HG03354 (cell line): ENCODE results near the gene RIIAD1.

ENCODE experiments used
- ATAC-seq: cut with Tn5 transposase; IDR thresholded peaks from one replicate; pipeline ENCODE4 v1.9.1; 2021; ENCODE audit warnings: mild to moderate bottlenecking; ENCODE audit not compliant: unreplicated experiment, poor library complexity, severe bottlenecking

RIIAD1 gene

DNA sequence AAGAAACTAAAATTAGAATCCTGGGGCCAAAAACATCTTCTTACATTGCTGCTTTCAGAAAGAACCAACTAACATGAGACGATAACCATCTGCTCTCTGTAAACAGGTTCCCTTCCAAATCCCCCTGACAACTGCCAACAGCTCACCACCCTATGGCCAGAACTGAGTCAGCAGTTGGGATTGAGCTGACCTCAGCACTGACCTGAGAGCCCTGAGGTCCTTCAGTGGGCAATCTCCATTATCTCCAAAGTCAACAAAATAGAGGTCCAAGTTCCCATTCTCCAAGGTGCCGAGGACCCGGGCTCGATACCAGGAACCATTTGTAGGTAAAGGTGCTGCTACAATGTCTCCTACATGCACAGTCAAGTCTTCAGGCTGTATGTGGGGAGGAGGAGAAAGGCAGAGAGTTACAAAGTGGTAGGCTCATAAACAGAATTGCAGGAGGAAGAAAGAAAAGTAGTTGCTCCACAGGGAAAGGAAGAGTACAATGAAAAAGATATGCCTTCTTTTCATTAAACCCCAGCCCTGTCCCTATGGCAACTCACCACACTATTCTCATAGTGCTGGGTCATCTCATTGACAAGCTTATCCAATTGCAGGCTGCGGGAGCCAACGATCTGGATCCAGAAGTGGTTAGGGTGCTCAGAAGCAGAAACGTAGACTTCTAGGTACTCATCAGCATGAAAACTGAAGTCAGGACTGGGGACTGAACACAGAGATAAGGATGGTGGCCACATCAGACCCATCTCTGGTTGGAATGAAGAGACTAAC is 54.8 kb downstream of the RIIAD1 start:
- no peak for ATAC-seq

DNA sequence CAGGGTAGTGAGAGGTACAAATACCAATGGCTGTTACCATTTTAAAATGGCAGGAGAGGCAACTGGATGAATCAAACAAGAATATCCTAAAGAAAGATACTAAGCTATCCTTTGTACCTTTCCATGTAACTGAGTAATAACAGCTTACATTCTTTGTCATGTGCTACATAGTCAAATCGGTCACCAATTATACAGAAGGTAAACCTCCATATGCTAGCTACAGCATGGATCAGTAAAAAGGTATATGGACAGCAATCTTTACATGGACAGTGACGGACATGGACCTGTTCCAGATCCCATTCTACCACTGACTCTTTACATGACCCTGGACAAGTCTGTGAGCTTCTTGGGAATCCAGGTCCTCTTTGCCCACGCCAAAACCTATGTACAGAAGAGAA is 55.3 kb downstream of the RIIAD1 start:
- no peak for ATAC-seq

DNA sequence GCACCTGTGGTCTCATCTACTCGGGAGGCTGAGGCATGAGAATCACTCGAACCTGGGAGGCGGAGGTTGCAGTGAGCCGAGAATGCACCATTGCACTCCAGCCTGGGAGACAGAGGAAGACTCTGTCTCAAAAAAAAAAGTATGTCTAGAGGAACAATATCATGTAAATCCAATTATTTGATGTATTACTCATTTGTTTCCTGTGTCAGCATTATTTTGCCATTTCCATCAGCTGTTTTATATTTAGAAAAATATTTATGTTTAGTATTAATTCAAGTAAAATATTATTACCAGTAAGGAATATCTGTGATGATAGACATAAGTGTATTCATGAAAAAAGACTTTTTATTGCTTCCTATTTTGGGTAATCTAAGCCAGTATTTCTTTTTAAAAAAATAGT is 56.0 kb downstream of the RIIAD1 start:
- ATAC-seq, result no peak
